ENCODE measurements around the gene AMPD1.
A peak's percentile ranks its signal among the peaks of the same experiment; 100 is the strongest.

AMPD1 gene

GRCh38 chr1:114695430-114696058, at the start of gene AMPD1:
Gene AMPD1, minus strand, starts transcription at chr1:114695546. Its CDS starts 75 bp downstream, at chr1:114695471.
- DNase-seq: no peak

GRCh38 chr1:114741963-114742746, 46.8 kb upstream of the AMPD1 start:
- no peak for DNase-seq

DNA sequence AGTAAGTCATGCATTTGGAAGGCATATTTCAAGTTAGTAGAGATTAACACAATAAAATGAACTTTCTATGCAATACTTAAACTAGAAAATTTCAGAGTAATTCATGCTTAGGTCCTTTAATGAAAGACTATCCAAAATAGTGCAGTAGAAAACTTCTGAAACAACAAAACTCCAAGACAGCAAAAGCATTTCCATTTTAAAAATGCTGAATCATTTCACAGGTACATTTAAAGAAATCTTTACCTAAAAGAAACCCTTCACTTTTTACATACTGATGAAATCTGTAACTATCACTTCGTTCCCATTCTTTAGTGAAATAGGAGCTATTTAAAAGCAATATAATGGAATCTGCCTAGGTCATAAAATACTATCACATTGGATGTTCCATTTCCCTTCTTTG, 45.0 kb upstream of the AMPD1 start:
- DNase-seq: no peak

- no peak for DNase-seq
Observed at GRCh38 chr1:114737314-114737849, 42.0 kb upstream of the AMPD1 start.

DNA sequence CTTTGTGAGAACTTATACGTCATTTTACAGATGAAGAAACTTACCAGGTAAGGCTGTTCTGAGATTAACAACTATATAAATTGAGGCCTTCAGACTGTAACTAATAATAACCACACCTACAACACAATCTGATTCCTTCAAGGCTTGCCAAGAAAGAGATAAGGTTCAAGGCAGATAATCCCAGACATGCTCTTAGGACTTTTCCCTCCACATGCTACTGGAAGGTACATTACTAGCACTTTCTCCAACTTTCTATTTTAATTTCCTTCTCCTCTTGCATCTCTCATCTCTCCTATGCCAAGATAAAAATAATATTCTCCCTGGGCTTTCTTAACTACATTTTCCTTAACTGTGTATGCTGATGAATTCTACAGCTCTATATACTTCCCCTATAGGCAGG, 40.1 kb upstream of the AMPD1 start:
- DNase-seq: no peak

- no peak for DNase-seq
Observed at GRCh38 chr1:114729782-114730181, 34.4 kb upstream of the AMPD1 start.

GRCh38 chr1:114728553-114728952, 33.2 kb upstream of the AMPD1 start:
- DNase-seq: no peak

- DNase-seq: no peak
Observed at GRCh38 chr1:114725230-114725629, 29.9 kb upstream of the AMPD1 start.

- DNase-seq: no peak
Observed at GRCh38 chr1:114723915-114724314, 28.6 kb upstream of the AMPD1 start.

DNA sequence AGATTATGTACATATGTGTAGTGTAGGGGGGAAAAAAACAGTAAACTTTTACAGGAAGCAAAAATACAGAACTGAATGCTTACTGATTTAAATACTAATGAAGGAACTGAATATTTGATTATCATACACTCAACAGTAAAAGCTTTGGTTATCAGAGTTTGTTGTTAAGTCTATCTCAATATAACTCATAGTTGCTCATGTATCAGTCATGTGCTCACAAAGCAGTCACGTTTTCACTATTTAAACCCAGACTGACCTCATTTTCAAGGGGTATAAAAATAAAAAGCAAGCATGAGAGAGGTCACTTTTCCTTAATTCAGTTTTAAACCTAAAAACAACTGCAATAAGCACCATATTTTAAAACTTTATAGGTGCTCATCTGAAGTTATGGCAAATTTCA, 28.1 kb upstream of the AMPD1 start:
- no peak for DNase-seq

DNA sequence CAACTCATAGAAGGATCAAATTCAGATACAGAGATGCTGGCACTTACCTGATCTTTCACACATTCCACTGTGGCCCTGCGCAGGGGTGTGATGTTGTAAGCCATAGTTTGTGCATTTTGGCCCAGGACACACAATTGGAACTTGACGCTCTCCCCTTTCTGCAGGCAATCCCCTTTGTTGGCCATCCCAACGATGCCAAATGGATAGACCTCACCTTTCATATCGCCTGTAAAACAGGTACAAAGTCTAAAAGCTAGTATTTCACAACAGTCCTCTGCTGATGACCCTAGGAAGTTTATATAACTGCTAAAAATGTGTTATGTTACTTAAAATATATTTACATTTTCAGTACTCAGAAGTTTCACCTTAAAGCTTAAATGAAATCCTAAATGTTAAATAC, 25.1 kb upstream of the AMPD1 start:
- DNase-seq: no peak

DNA sequence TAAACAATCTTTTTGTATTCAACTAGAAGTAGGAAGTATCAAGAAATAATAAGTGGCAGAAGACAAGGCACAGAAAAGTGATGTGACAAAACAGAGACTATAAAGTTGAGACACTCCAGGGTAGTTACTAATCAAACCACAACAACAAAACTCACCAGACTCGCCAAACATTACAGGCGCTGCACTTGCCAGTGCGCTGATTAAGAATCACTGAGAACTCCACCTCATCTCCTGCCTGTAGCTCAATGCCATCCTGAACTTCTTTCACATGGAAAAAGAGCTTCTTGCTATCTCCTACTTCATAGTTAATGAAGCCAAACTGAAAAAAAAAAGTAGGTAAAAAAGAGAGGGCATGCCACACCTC, 24.1 kb upstream of the AMPD1 start:
- no peak for DNase-seq

- peak; percentile 31 to 49 for DNase-seq
Observed at GRCh38 chr1:114718661-114719423, 23.5 kb upstream of the AMPD1 start.

DNA sequence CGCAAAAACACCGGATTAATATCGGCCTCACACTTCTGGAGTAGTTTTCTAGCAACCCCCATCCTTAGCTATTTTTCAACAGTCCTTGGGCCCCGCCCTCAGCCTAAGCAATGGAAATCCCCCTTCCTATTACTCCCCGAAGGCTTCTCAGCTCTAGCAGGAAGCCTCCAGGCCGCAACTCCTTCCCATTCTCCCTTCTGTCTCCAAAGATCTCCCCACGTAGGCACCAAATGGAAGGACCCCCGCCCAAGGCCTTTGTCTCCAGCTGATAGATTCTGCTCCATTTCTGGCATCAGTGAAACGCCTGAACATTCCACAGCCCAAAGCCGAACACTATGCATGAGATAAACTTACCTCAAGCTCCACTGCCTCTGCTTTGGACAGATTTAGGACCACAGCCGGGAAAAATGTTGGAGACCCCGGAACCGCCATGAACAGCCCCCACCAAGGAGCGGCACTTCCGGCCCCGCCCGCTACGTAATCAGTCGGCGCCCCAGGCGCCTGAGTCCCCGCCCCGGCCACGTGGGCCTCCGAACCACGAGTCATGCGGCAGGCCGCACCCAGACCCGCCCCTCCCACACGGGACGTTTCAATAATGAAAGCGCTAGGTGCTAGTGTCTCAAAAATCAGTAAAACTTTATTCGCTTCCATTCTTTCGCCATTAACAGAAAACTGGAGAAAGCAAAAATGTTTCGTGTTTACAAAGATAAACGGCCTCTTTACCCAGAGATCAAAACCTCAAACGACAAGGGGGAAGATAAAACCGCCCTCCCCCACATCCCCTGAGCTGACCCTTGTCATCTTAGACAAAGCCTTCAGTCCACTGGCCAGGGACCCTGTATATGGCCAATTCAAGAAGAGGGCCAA, 21.2 kb upstream of the AMPD1 start, which contains the start of gene NRAS:
Gene NRAS (minus strand): TSS at position 468 of the 867 bp plus-strand sequence. CDS start 611 bp downstream, outside the sequence.
- peak; percentile 96 for DNase-seq

DNA sequence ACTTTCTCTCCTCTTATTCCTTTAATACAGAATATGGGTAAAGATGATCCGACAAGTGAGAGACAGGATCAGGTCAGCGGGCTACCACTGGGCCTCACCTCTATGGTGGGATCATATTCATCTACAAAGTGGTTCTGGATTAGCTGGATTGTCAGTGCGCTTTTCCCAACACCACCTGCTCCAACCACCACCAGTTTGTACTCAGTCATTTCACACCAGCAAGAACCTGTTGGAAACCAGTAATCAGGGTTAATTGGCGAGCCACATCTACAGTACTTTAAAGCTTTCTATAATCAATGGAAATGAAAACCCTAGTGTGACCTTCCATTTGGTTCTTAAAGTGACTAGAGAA, 20.6 kb upstream of the AMPD1 start:
- no peak for DNase-seq

DNA sequence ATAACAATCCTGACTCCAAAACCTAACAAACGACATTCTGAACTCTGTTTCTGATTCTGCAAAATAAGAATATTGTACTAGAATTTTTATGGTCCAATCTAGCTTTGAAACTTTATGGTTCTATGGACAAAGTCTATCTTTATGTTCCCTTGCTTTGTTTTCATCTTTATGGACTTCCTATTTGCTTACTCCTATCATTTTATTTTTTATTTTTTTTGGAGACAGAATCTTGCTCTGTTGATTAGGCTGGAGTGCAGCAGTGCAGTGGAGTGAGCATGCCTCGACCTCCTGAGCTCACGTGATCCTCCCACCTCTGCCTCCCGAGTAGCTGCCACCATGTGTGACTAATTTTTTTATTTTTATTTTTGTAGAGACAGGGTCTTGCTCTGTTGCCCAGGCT, 17.6 kb upstream of the AMPD1 start:
- DNase-seq: no peak

DNA sequence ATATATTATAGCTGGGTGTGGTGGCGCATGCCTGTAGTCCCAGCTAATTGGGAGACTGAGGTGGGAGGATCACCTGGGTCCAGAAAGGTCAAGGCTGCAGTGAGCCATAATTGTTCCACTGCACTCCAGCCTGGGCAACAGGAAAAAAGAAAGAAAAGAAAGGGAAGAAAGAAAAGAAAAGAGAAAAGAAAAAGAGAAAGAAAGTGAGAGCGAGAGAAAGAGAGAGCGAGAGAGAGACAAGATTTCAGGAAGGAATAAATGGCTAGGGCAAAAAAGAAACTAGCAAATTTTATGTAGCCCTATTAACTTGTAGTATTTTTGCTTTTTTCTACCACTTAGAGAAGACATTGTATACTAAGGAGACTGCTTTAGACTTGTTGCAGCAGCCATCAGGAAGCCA, 15.0 kb upstream of the AMPD1 start:
- DNase-seq: no peak

- DNase-seq: no peak
Observed at GRCh38 chr1:114707604-114708003, 12.3 kb upstream of the AMPD1 start.

GRCh38 chr1:114703242-114703641, 7.9 kb upstream of the AMPD1 start:
- DNase-seq: no peak

- DNase-seq: no peak
Observed at GRCh38 chr1:114702737-114703136, 7.4 kb upstream of the AMPD1 start.

GRCh38 chr1:114701931-114702330, 6.6 kb upstream of the AMPD1 start:
- no peak for DNase-seq

DNA sequence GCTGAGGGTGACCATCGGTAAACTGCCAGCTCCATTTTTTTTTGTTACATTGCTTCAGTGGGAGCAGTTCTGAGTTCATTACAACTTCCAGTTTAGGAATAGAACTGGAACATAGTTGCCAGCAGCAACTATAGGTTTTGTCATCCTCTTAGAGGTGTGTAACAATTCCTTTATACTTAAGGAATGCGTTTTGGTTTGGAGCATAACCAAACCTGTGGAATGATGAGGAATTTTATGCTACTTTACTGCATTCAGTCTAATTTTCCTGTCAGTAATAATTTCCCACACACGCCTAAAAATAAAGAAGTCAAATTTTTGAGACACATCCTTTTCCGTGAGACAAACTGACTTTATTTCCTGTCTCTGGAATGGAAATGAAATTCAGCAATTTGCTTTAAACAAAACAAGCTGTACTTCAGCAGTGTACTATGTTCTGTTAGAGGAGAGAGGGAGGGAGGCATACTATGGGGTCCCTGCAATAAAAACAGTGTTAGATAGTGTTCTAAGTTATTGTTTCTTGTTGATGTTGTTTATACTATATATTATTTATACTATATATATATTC, 4.8 kb upstream of the AMPD1 start:
- no peak for DNase-seq
